Epithelial cell of esophagus (primary cell): ENCODE results near the gene SIMC1.

Source experiments
- DNase-seq: peaks from one replicate; pipeline ENCODE4 v3.0.0; 2010; ENCODE audit warnings: low read depth
- H3K4me3 ChIP-seq: 2 replicates; pipeline ENCODE4 v1.5.1; 2011; ENCODE audit warnings: mild to moderate bottlenecking, low read length, control low read depth
- TF ChIP-seq, protein P1 (sequence below): IDR thresholded peaks from 2 replicates; pipeline ENCODE4 v1.5.1; 2011; ENCODE audit warnings: low read depth, mild to moderate bottlenecking, low read length, control low read depth, inconsistent platforms; ENCODE audit not compliant: insufficient read depth; ENCODE audit errors: missing control alignments

The SIMC1 gene

GRCh38 chr5:176319827-176320554, 81.8 kb downstream of the SIMC1 start:
- no peak overlapping the region for H3K4me3 ChIP-seq
- DNase-seq: peak; percentile 18
- TF ChIP-seq, protein P1, sequence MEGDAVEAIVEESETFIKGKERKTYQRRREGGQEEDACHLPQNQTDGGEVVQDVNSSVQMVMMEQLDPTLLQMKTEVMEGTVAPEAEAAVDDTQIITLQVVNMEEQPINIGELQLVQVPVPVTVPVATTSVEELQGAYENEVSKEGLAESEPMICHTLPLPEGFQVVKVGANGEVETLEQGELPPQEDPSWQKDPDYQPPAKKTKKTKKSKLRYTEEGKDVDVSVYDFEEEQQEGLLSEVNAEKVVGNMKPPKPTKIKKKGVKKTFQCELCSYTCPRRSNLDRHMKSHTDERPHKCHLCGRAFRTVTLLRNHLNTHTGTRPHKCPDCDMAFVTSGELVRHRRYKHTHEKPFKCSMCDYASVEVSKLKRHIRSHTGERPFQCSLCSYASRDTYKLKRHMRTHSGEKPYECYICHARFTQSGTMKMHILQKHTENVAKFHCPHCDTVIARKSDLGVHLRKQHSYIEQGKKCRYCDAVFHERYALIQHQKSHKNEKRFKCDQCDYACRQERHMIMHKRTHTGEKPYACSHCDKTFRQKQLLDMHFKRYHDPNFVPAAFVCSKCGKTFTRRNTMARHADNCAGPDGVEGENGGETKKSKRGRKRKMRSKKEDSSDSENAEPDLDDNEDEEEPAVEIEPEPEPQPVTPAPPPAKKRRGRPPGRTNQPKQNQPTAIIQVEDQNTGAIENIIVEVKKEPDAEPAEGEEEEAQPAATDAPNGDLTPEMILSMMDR: peak; percentile 28

GRCh38 chr5:176320577-176320976, 82.4 kb downstream of the SIMC1 start:
- no peak for DNase-seq
- TF ChIP-seq, protein P1: no peak

GRCh38 chr5:176334031-176334770, 96.0 kb downstream of the SIMC1 start:
- TF ChIP-seq, protein P1: no peak
- peak; percentile 34 for DNase-seq
- no peak overlapping the region for H3K4me3 ChIP-seq

More at GRCh38 chr5:176320577-176320976, 82.4 kb downstream of the SIMC1 start:
- H3K4me3 ChIP-seq: no peak overlapping the region

DNA sequence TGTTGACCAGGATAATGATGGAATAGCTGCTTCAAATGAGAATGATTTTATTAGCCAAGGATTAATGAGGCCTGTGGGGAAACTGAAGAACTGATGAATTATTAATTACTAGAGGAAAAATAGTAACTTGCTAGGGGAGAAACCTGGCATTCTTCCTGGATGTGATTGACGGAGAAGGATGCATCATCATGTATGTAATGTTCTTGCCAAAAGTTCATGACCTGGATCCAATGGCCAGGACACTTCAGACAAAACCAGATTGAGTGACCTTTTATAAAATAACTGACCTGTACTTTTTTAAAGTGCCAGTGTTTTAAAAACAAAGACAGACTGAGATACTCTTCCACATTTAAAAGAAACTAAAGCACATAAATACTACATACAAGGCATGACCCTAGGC, 99.7 kb downstream of the SIMC1 start:
- DNase-seq: no peak
- TF ChIP-seq, protein P1: no peak
- no peak overlapping the region for H3K4me3 ChIP-seq

- TF ChIP-seq, protein P1: no peak
- no peak overlapping the region for H3K4me3 ChIP-seq
- no peak for DNase-seq
Observed at GRCh38 chr5:176339304-176339703, 101.1 kb downstream of the SIMC1 start.

DNA sequence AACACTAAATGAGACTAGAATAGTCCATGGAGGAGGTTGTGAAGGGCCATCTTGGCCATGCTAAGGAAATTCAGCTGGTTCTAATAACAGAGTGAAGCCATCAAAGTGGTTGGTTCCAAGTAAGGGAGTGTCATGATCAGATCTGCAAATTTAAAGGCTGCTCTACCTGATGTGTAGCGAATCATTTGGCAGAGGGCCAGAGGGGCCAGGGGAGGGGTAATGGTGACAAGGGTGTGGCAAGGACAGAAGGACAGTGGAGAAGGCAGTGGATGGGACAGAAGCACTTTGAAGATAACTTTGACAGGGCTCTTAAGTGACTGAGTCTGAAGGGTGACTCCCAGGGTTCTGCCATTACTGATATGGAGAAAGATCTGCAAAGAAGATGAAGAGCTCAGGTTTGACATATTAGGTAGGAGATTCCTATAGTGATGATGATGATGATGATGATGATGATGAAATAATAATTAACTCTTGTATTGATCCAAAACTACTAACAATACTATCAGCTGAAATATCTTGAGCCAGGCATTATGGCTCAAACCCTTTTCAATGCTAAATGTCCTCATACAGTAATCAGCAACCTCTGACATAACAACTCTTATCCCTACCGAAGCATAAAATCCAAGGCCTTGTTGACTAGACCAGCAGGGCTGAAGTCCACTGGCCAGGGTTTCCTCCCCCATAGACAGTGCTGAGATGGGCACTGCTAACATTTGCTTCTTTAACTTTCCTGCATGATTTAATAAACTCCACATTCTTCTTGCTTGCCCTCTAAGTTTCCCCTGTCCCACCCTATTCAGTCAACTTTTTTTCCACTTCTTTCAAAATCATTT, 103.3 kb downstream of the SIMC1 start:
- H3K4me3 ChIP-seq: no peak overlapping the region
- DNase-seq: no peak
- TF ChIP-seq, protein P1: no peak
